K562 (cell line): Measurements from ENCODE around the gene CCDC69. TPM values are rescaled to one million over a fixed set of nuclear protein-coding genes. Genes with fewer than 3 reads are reported as not detected.

ENCODE experiments used
- ATAC-seq: fragments of 200-7000 bp; cut with Tn5 transposase; 3 replicates; pipeline ENCODE4 v1.9.1; 2020; ENCODE audit warnings: moderate library complexity
- BruUV-seq: library from RNA; stranded (reverse); fragments of 400-500 nt; replicated peaks from 2 replicates; lab custom pipeline; 2021; lab: Mats Ljungman, UMichigan
- CTCF ChIA-PET: fragments of 300-600 bp; formaldehyde crosslinking; extraction: SDS; loops from one replicate; lab custom pipeline; 2021; ENCODE audit warnings: low intra/inter-chr PET ratio; lab: Yijun Ruan, JAX
- POLR2A ChIA-PET: fragments of 300-600, 350-650 bp; sonication (Branson Sonifier 250); formaldehyde crosslinking; extraction: SDS; loops from one replicate; lab custom pipeline; 2021; ENCODE audit warnings: antibody characterized with exemption, inconsistent platforms; lab: Yijun Ruan, JAX
- DNase-seq, 4 experiments: peaks; one replicate each; pipeline versions ENCODE4 v3.0.0 to v3.0.0-alpha.2; 2011 to 2018; ENCODE audit warnings: low spot score in 3 of 4, mixed read lengths in 3 of 4; ENCODE audit errors: extremely low read depth in 1 of 4
- FAIRE-seq: peaks from 2 replicates; lab custom pipeline; 2011; peaks lifted over from hg19 to GRCh38; lab: Jason Lieb, UNC
- H2AFZ ChIP-seq: 2 replicates; pipeline ENCODE4 v1.6.0; 2011; ENCODE audit warnings: low read depth, low read length, control low read depth, inconsistent platforms
- H3K27ac ChIP-seq: fragments of 200-600 bp; 3 replicates; pipeline ENCODE4 v1.8.0; 2011; ENCODE audit warnings: low read depth, mild to moderate bottlenecking, control low read depth, inconsistent platforms, low read length, moderate library complexity, mixed read lengths; ENCODE audit errors: extremely low read depth
- H3K27me3 ChIP-seq, 2 experiments: fragments of 300-600 bp in 1 of 2; 2 replicates in 1 of 2; 3 replicates in 1 of 2; pipeline versions ENCODE4 v1.6.0 to v1.8.0; 2011; ENCODE audit warnings: inconsistent platforms in 2 of 2, low read length in 2 of 2, mild to moderate bottlenecking in 1 of 2, mixed read lengths in 1 of 2, moderate library complexity in 1 of 2; ENCODE audit not compliant: control insufficient read depth in 2 of 2, insufficient read depth in 2 of 2
- H3K36me3 ChIP-seq: fragments of 300-600 bp; 3 replicates; pipeline ENCODE4 v1.8.0; 2011; ENCODE audit warnings: mild to moderate bottlenecking, low read length, inconsistent platforms; ENCODE audit not compliant: control insufficient read depth, insufficient read depth
- H3K4me1 ChIP-seq, 2 experiments: fragments of 200-600 bp in 1 of 2; replicated peaks in 1 of 2; 2 replicates in 1 of 2; 3 replicates in 1 of 2; pipeline versions ENCODE4 v1.5.1 to v1.8.0; 2011; ENCODE audit warnings: inconsistent platforms in 2 of 2, low read length in 2 of 2, mild to moderate bottlenecking in 1 of 2, mixed read lengths in 1 of 2, moderate library complexity in 1 of 2; ENCODE audit not compliant: control insufficient read depth in 2 of 2, insufficient read depth in 2 of 2
- H3K4me2 ChIP-seq: 2 replicates; pipeline ENCODE4 v1.6.1; 2011; ENCODE audit warnings: low read length, control low read depth, inconsistent platforms, mixed read lengths; ENCODE audit not compliant: insufficient read depth
- H3K4me3 ChIP-seq: fragments of 200-600 bp; sonication (generic), shearing (Covaris generic); 2 replicates; pipeline ENCODE4 v1.5.1; 2016; ENCODE audit warnings: control low read depth, inconsistent platforms
- H3K79me2 ChIP-seq: fragments of 200-600 bp; 3 replicates; pipeline ENCODE4 v1.8.0; 2011; ENCODE audit warnings: low read length, inconsistent platforms; ENCODE audit not compliant: control insufficient read depth, insufficient read depth
- H3K9ac ChIP-seq, 2 experiments: 2 replicates each; pipeline versions ENCODE4 v1.6.0 to v1.6.1; 2011; ENCODE audit warnings: low read depth in 2 of 2, low read length in 2 of 2, control low read depth in 1 of 2, inconsistent platforms in 1 of 2, mild to moderate bottlenecking in 1 of 2, mixed read lengths in 1 of 2; ENCODE audit not compliant: insufficient read depth in 1 of 2
- H3K9me1 ChIP-seq: one replicate; pipeline ENCODE4 v1.6.0; 2011; ENCODE audit warnings: inconsistent platforms, mild to moderate bottlenecking, low read length, moderate library complexity; ENCODE audit not compliant: control insufficient read depth, insufficient read depth
- H3K9me3 ChIP-seq: replicated peaks from 2 replicates; pipeline ENCODE4 v1.5.1; 2011; ENCODE audit warnings: low read depth, low read length, inconsistent platforms; ENCODE audit not compliant: control insufficient read depth, insufficient read depth
- H4K20me1 ChIP-seq: replicated peaks from 2 replicates; pipeline ENCODE4 v1.6.1; 2011; ENCODE audit warnings: low read length, inconsistent platforms, mixed read lengths; ENCODE audit not compliant: control insufficient read depth, insufficient read depth
- BDP1 ChIP-seq: IDR thresholded peaks from 3 replicates; pipeline ENCODE4 v1.6.1; 2011; ENCODE audit not compliant: insufficient read length, insufficient read depth
- KLF16 ChIP-seq: IDR thresholded peaks from 2 replicates; pipeline ENCODE4 v1.6.1; 2016; ENCODE audit warnings: antibody characterized with exemption
- POLR3A ChIP-seq: IDR thresholded peaks from 2 replicates; pipeline ENCODE4 v1.6.1; 2011; ENCODE audit warnings: borderline replicate concordance, mild to moderate bottlenecking, moderate library complexity; ENCODE audit not compliant: insufficient read length, insufficient read depth; ENCODE audit errors: extremely low read depth
- SREBF1 ChIP-seq: fragments of 150-350 bp; IDR thresholded peaks from 2 replicates; pipeline ENCODE4 v1.6.1; 2014; ENCODE audit warnings: antibody characterized with exemption, low read depth, low read length, borderline replicate concordance
- SRSF9 ChIP-seq: fragments of 200-400 bp; formaldehyde crosslinking; IDR thresholded peaks from 2 replicates; pipeline ENCODE4 v1.6.1; 2017; ENCODE audit warnings: low read depth, low read length, borderline replicate concordance
- ZEB2 ChIP-seq: fragments of 450-650 bp; IDR thresholded peaks from 2 replicates; pipeline ENCODE4 v1.6.1; 2016
- WGBS: fragments of 100-300 bp; shearing (Covaris generic); methylation state at CpG from one replicate; pipeline ENCODE4 v1.1.6; 2016; ENCODE audit warnings: low coverage, mixed read lengths; ENCODE audit not compliant: insufficient coverage; ENCODE audit errors: missing lambda C conversion rate; 5-methylcytosine and 5-hydroxymethylcytosine counted together
- in situ Hi-C: fragments of 300-500 bp; cut with MboI; formaldehyde crosslinking; loops from 4 replicates; pipeline ENCODE4 v1.15.0; 2018; ENCODE audit warnings: inconsistent platforms, mixed read lengths
- intact Hi-C: fragments of 100-400 bp; cut with micrococcal nuclease; formaldehyde crosslinking; loops from 2 replicates; pipeline ENCODE4 v1.14.2; 2022
- polyA plus RNA-seq, 8 experiments: library from polyadenylated mRNA; depleted of rRNA in 4 of 8; stranded (reverse) in 5 of 8; unstranded in 3 of 8; fragments of >200 nt; fragmentation: Nextera tagmentation in 2 of 8; fragmentation: Illumina TruSeq in 1 of 8; extraction: Ambion mirVana in 2 of 8; extraction: Trizol in 1 of 8; gene quantifications; 2 replicates each; pipeline versions ENCODE4 v1.2.1 to v1.2.3, GENCODE V29; 2011 to 2014; ENCODE audit warnings: inconsistent platforms in 1 of 8, missing spikeins in 1 of 8
- total RNA-seq, 7 experiments: library from RNA; depleted of rRNA in 6 of 7; stranded (reverse); fragments of >200 nt in 6 of 7; fragmentation: Illumina TruSeq in 2 of 7; extraction: Trizol in 2 of 7; gene quantifications; 2 replicates each; pipeline versions ENCODE4 v1.2.1 to v1.2.3, GENCODE V29; 2011 to 2021; ENCODE audit warnings: low replicate concordance in 1 of 7

Gene CCDC69
- total and polyA plus RNA-seq, 9 of the 15 experiments (the other 6 are each of a cell fraction or from before 2014, with no cell fraction given) = 0.65 to 12.2 (median 7.6) TPM

GRCh38 chr5:151159649-151160373 is 64.1 kb downstream of the CCDC69 start:
- H2AFZ ChIP-seq = no peak overlapping the region
- ChIA-PET CTCF (no interaction called here), POLR2A (interaction anchor here (0.6 kb wide), 1 partner anchor 103 kb away, joined by 3 read pairs; no protein-coding TSS in a partner anchor)
- ATAC-seq = no peak
- no peak for FAIRE-seq
- no peaks in the 10 kb centered on the region for H3K9me1 ChIP-seq
- no peaks in the 10 kb centered on the region for H4K20me1 ChIP-seq
- intact Hi-C loops = loop anchor here (10.0 kb wide), 1 partner anchor 595 kb away; no protein-coding TSS in a partner anchor
- H3K9me3 ChIP-seq = no peaks in the 10 kb centered on the region
- no peak overlapping the region for H3K27ac ChIP-seq
- no TSS peak for BruUV-seq
- no peaks in the 10 kb centered on the region for H3K36me3 ChIP-seq
- in situ Hi-C loops = loop anchor here (5.0 kb wide), 1 partner anchor 38 kb away; no protein-coding TSS in a partner anchor
- H3K9ac ChIP-seq = no peak overlapping the region
- H3K79me2 ChIP-seq = no peaks in the 10 kb centered on the region
- DNase-seq = no peak
- WGBS = 26% methylated on average over 9 of the region's 9 CpGs
- no peak overlapping the region for H3K4me3 ChIP-seq
- peaks cover 24 to 25% of the 10 kb centered on the region in 2 experiments for H3K4me1 ChIP-seq
- no peak overlapping the region for H3K4me2 ChIP-seq
- peaks cover 0 to 2% of the 10 kb centered on the region in 2 experiments; a peak in 1 of 5 replicates for H3K27me3 ChIP-seq
- TF ChIP-seq ZEB2 (no peak), SRSF9 (no peak), SREBF1 (no peak), BDP1 (no peak), POLR3A (no peak), KLF16 (no peak)
